H1 (cell line): Measurements from ENCODE around the gene APOA4. TPM values are rescaled to one million over a fixed set of nuclear protein-coding genes. Genes with fewer than 3 reads are reported as not detected.

Source experiments
- ASH2L ChIP-seq: fragments of 200-600, 300-600 bp; sonication (generic); IDR thresholded peaks from one replicate; pipeline ENCODE4 v1.7.1; 2017; ENCODE audit warnings: low read length
- CBX8 ChIP-seq: fragments of 300-800, 300-1000 bp; sonication (generic); IDR thresholded peaks from 2 replicates; pipeline ENCODE4 v1.7.1; 2016; ENCODE audit warnings: low read depth, low read length, borderline replicate concordance
- CEBPB ChIP-seq: IDR thresholded peaks from 2 replicates; pipeline ENCODE4 v1.6.1; 2012; ENCODE audit warnings: low read depth, low read length
- HDAC2 ChIP-seq, 2 experiments: fragments of 300-600 bp in 1 of 2; sonication (generic) in 1 of 2; IDR thresholded peaks; 2 replicates each; pipeline ENCODE4 v1.6.1; 2011 to 2012; ENCODE audit warnings: low read depth in 2 of 2, low read length in 2 of 2, mild to moderate bottlenecking in 2 of 2, moderate library complexity in 2 of 2, borderline replicate concordance in 1 of 2, inconsistent platforms in 1 of 2
- MAX ChIP-seq: IDR thresholded peaks from 2 replicates; pipeline ENCODE4 v1.6.1; 2012; ENCODE audit warnings: inconsistent platforms
- RFX5 ChIP-seq: IDR thresholded peaks from 2 replicates; pipeline ENCODE4 v1.6.1; 2011; ENCODE audit warnings: low read depth, low read length, improper control_type of control experiment, borderline replicate concordance
- SP2 ChIP-seq: IDR thresholded peaks from 2 replicates; pipeline ENCODE4 v1.6.1; 2012; ENCODE audit warnings: mild to moderate bottlenecking, low read length, inconsistent platforms
- polyA plus RNA-seq, 7 experiments: library from polyadenylated mRNA; depleted of rRNA in 3 of 7; stranded (reverse) in 5 of 7; unstranded in 2 of 7; fragments of >200 nt in 5 of 7; fragments of 200-250 nt in 2 of 7; gene quantifications; 1 replicate in 5 of 7; 2 replicates in 1 of 7; 4 replicates in 1 of 7; pipeline versions ENCODE4 v1.2.1 to v1.2.3, GENCODE V29; 2011 to 2013; ENCODE audit warnings: missing spikeins in 2 of 7, mixed read lengths in 2 of 7
- total RNA-seq: library from RNA; stranded (reverse); fragmentation: NEBNext Ultra II Directional; extraction: Animal tissue kit (Norgen Biotek cat#: 25700); gene quantifications from 2 replicates; pipeline ENCODE4 v1.2.1, GENCODE V29; 2021
- TF ChIP-seq, protein P1 (sequence below): fragments of 300-600 bp; sonication (generic); IDR thresholded peaks from 2 replicates; pipeline ENCODE4 v1.7.1; 2012; ENCODE audit warnings: low read length, moderate library complexity, mild to moderate bottlenecking, inconsistent platforms; ENCODE audit not compliant: insufficient replicate concordance

Gene APOA4
- total and polyA plus RNA-seq, 2 of the 8 experiments (the other 6 are each of a cell fraction or from before 2014, with no cell fraction given), result not detected

GRCh38 chr11:116788975-116789374 lies 34.1 kb downstream of the APOA4 start (continued):
- TF ChIP-seq SP2, result no peak
- TF ChIP-seq CEBPB, result no peak
- TF ChIP-seq RFX5, result no peak
- TF ChIP-seq CBX8, result no peak
- TF ChIP-seq, protein P1, sequence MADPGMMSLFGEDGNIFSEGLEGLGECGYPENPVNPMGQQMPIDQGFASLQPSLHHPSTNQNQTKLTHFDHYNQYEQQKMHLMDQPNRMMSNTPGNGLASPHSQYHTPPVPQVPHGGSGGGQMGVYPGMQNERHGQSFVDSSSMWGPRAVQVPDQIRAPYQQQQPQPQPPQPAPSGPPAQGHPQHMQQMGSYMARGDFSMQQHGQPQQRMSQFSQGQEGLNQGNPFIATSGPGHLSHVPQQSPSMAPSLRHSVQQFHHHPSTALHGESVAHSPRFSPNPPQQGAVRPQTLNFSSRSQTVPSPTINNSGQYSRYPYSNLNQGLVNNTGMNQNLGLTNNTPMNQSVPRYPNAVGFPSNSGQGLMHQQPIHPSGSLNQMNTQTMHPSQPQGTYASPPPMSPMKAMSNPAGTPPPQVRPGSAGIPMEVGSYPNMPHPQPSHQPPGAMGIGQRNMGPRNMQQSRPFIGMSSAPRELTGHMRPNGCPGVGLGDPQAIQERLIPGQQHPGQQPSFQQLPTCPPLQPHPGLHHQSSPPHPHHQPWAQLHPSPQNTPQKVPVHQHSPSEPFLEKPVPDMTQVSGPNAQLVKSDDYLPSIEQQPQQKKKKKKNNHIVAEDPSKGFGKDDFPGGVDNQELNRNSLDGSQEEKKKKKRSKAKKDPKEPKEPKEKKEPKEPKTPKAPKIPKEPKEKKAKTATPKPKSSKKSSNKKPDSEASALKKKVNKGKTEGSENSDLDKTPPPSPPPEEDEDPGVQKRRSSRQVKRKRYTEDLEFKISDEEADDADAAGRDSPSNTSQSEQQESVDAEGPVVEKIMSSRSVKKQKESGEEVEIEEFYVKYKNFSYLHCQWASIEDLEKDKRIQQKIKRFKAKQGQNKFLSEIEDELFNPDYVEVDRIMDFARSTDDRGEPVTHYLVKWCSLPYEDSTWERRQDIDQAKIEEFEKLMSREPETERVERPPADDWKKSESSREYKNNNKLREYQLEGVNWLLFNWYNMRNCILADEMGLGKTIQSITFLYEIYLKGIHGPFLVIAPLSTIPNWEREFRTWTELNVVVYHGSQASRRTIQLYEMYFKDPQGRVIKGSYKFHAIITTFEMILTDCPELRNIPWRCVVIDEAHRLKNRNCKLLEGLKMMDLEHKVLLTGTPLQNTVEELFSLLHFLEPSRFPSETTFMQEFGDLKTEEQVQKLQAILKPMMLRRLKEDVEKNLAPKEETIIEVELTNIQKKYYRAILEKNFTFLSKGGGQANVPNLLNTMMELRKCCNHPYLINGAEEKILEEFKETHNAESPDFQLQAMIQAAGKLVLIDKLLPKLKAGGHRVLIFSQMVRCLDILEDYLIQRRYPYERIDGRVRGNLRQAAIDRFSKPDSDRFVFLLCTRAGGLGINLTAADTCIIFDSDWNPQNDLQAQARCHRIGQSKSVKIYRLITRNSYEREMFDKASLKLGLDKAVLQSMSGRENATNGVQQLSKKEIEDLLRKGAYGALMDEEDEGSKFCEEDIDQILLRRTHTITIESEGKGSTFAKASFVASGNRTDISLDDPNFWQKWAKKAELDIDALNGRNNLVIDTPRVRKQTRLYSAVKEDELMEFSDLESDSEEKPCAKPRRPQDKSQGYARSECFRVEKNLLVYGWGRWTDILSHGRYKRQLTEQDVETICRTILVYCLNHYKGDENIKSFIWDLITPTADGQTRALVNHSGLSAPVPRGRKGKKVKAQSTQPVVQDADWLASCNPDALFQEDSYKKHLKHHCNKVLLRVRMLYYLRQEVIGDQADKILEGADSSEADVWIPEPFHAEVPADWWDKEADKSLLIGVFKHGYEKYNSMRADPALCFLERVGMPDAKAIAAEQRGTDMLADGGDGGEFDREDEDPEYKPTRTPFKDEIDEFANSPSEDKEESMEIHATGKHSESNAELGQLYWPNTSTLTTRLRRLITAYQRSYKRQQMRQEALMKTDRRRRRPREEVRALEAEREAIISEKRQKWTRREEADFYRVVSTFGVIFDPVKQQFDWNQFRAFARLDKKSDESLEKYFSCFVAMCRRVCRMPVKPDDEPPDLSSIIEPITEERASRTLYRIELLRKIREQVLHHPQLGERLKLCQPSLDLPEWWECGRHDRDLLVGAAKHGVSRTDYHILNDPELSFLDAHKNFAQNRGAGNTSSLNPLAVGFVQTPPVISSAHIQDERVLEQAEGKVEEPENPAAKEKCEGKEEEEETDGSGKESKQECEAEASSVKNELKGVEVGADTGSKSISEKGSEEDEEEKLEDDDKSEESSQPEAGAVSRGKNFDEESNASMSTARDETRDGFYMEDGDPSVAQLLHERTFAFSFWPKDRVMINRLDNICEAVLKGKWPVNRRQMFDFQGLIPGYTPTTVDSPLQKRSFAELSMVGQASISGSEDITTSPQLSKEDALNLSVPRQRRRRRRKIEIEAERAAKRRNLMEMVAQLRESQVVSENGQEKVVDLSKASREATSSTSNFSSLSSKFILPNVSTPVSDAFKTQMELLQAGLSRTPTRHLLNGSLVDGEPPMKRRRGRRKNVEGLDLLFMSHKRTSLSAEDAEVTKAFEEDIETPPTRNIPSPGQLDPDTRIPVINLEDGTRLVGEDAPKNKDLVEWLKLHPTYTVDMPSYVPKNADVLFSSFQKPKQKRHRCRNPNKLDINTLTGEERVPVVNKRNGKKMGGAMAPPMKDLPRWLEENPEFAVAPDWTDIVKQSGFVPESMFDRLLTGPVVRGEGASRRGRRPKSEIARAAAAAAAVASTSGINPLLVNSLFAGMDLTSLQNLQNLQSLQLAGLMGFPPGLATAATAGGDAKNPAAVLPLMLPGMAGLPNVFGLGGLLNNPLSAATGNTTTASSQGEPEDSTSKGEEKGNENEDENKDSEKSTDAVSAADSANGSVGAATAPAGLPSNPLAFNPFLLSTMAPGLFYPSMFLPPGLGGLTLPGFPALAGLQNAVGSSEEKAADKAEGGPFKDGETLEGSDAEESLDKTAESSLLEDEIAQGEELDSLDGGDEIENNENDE, result no peak
- no peak for TF ChIP-seq ASH2L
- no peak for TF ChIP-seq HDAC2 (IDR thresholded peaks at IDR 0.05; ENCODE audit: borderline replicate concordance in 1 of 2, low read depth in 2 of 2, low read length in 2 of 2)
- TF ChIP-seq MAX, result no peak
